HCT116 (cell line): Measurements from ENCODE around the gene ADD1. TPM values are rescaled to one million over a fixed set of nuclear protein-coding genes. Genes with fewer than 3 reads are reported as not detected.

Experiments used
- ATAC-seq: fragments of 200-7000 bp; cut with Tn5 transposase; 2 replicates; pipeline ENCODE4 v1.9.1; 2020; ENCODE audit warnings: mild to moderate bottlenecking, moderate library complexity
- BruUV-seq: library from RNA; stranded (reverse); fragments of 400-500 nt; replicated peaks from 2 replicates; lab custom pipeline; 2021; lab: Mats Ljungman, UMichigan
- CTCF ChIA-PET: fragments of 300-600 bp; sonication (Branson Sonifier 250); formaldehyde crosslinking; loops from one replicate; lab custom pipeline; 2021; ENCODE audit warnings: antibody characterized with exemption; lab: Charles Lee
- POLR2A ChIA-PET: fragments of 300-600, 350-600 bp; sonication (Branson Sonifier 250); formaldehyde crosslinking; loops from one replicate; lab custom pipeline; 2021; ENCODE audit warnings: antibody characterized with exemption; lab: Charles Lee
- RAD21 ChIA-PET, 2 experiments: fragments of 300-600 bp; sonication (Branson Sonifier 250); formaldehyde crosslinking; loops; one replicate each; lab custom pipeline; 2023; ENCODE audit warnings: low total read pairs in 2 of 2; ENCODE audit not compliant: uncharacterized antibody in 2 of 2, unreplicated experiment in 2 of 2, low non-redundant PET in 1 of 2; lab: Charles Lee
- DNase-seq: peaks from one replicate; pipeline ENCODE4 v3.0.0-alpha.2; 2010; ENCODE audit warnings: low read depth, low spot score
- H2AFZ ChIP-seq: fragments of 200-600 bp; shearing (Covaris generic), sonication (generic); 2 replicates; pipeline ENCODE4 v1.6.1; 2017; ENCODE audit warnings: low read depth, mixed run types, mixed read lengths, antibody characterized with exemption, low read length; ENCODE audit not compliant: poor library complexity, severe bottlenecking
- H3K27ac ChIP-seq: 2 replicates; pipeline ENCODE4 v1.5.1; 2012; ENCODE audit warnings: low read depth, low read length
- H3K27me3 ChIP-seq: fragments of 200-600 bp; sonication (generic); 2 replicates; pipeline ENCODE4 v1.6.1; 2016; ENCODE audit warnings: mixed run types, low read length, mixed read lengths; ENCODE audit not compliant: insufficient read depth
- H3K36me3 ChIP-seq, 2 experiments: fragments of 200-500 bp in 1 of 2; fragments of 200-600 bp in 1 of 2; sonication (Bioruptor generic) in 1 of 2; sonication (generic) in 1 of 2; 2 replicates each; pipeline versions ENCODE4 v1.5.1 to v1.6.1; 2014 to 2016; ENCODE audit warnings: low read length in 2 of 2, inconsistent platforms in 1 of 2, mixed read lengths in 1 of 2, mixed run types in 1 of 2; ENCODE audit not compliant: insufficient read depth in 2 of 2, control insufficient read depth in 1 of 2
- H3K4me1 ChIP-seq, 2 experiments: fragments of 200-600 bp in 1 of 2; sonication (generic) in 1 of 2; 2 replicates each; pipeline versions ENCODE4 v1.5.1 to v1.6.1; 2012 to 2017; ENCODE audit warnings: low read length in 2 of 2, inconsistent platforms in 1 of 2, mild to moderate bottlenecking in 1 of 2, mixed read lengths in 1 of 2, mixed run types in 1 of 2, moderate library complexity in 1 of 2; ENCODE audit not compliant: insufficient read depth in 2 of 2, control insufficient read depth in 1 of 2
- H3K4me2 ChIP-seq: fragments of 200-600 bp; sonication (generic); 2 replicates; pipeline ENCODE4 v1.6.1; 2017; ENCODE audit warnings: mixed run types, low read length, mixed read lengths
- H3K4me3 ChIP-seq, 2 experiments: fragments of 200-600 bp in 1 of 2; sonication (generic) in 1 of 2; replicated peaks in 1 of 2; 2 replicates each; pipeline ENCODE4 v1.5.1; 2011 to 2016; ENCODE audit warnings: low read length in 2 of 2, control low read depth in 1 of 2, low read depth in 1 of 2, mild to moderate bottlenecking in 1 of 2, mixed read lengths in 1 of 2, mixed run types in 1 of 2
- H3K79me2 ChIP-seq: fragments of 200-600 bp; sonication (generic); 2 replicates; pipeline ENCODE4 v1.6.1; 2017; ENCODE audit warnings: mild to moderate bottlenecking, mixed run types, low read length, moderate library complexity, mixed read lengths; ENCODE audit not compliant: insufficient read depth
- H3K9ac ChIP-seq: fragments of 200-600 bp; sonication (generic); 2 replicates; pipeline ENCODE4 v1.6.1; 2016; ENCODE audit warnings: low read length, mixed read lengths
- H3K9me2 ChIP-seq: fragments of 200-600 bp; sonication (generic), shearing (Covaris generic); 2 replicates; pipeline ENCODE4 v1.6.1; 2017; ENCODE audit warnings: mixed run types, mild to moderate bottlenecking, moderate library complexity; ENCODE audit not compliant: insufficient read depth
- H3K9me3 ChIP-seq, 2 experiments: fragments of 200-500 bp in 1 of 2; fragments of 200-600 bp in 1 of 2; sonication (Bioruptor generic) in 1 of 2; sonication (generic) in 1 of 2; 2 replicates each; pipeline ENCODE4 v1.6.1; 2014 to 2017; ENCODE audit warnings: low read length in 2 of 2, mixed read lengths in 2 of 2, inconsistent platforms in 1 of 2, low read depth in 1 of 2, mild to moderate bottlenecking in 1 of 2, mixed run types in 1 of 2, moderate library complexity in 1 of 2; ENCODE audit not compliant: control insufficient read depth in 1 of 2, insufficient read depth in 1 of 2
- H4K20me1 ChIP-seq: fragments of 200-600 bp; sonication (generic), shearing (Covaris generic); 2 replicates; pipeline ENCODE4 v1.6.1; 2017; ENCODE audit warnings: mixed run types, mild to moderate bottlenecking, moderate library complexity; ENCODE audit not compliant: insufficient read depth
- CBX3 ChIP-seq: IDR thresholded peaks from 2 replicates; pipeline ENCODE4 v1.6.1; 2012; ENCODE audit warnings: low read depth
- CTCF ChIP-seq, 3 experiments: fragments of 200-600 bp in 1 of 3; sonication (generic) in 1 of 3; IDR thresholded peaks in 2 of 3; conservative IDR thresholded peaks in 1 of 3; 2 replicates each; pipeline ENCODE4 v1.5.1; 2012 to 2017; ENCODE audit warnings: low read depth in 2 of 3, low read length in 2 of 3, antibody characterized with exemption in 1 of 3, borderline replicate concordance in 1 of 3, control low read depth in 1 of 3, mild to moderate bottlenecking in 1 of 3, mixed read lengths in 1 of 3, mixed run types in 1 of 3, moderate library complexity in 1 of 3; ENCODE audit not compliant: insufficient read depth in 1 of 3
- EGR1 ChIP-seq: IDR thresholded peaks from 2 replicates; pipeline ENCODE4 v1.6.1; 2012; ENCODE audit warnings: low read depth
- ELF1 ChIP-seq: IDR thresholded peaks from 2 replicates; pipeline ENCODE4 v1.6.1; 2012; ENCODE audit warnings: low read depth, borderline replicate concordance
- EZH2 ChIP-seq: fragments of 200-600 bp; sonication (generic); IDR thresholded peaks from 2 replicates; pipeline ENCODE4 v1.6.1; 2017; ENCODE audit warnings: antibody characterized with exemption, mixed run types
- FOSL1 ChIP-seq: IDR thresholded peaks from 2 replicates; pipeline ENCODE4 v1.6.1; 2012; ENCODE audit warnings: low read depth
- JUND ChIP-seq: IDR thresholded peaks from 2 replicates; pipeline ENCODE4 v1.6.1; 2012
- POLR2A ChIP-seq: IDR thresholded peaks from 2 replicates; pipeline ENCODE4 v1.7.0; 2011; ENCODE audit warnings: borderline replicate concordance; ENCODE audit not compliant: insufficient read depth, insufficient read length; ENCODE audit errors: extremely low read depth
- RAD21 ChIP-seq: IDR thresholded peaks from 2 replicates; pipeline ENCODE4 v1.6.1; 2012; ENCODE audit warnings: low read depth, mild to moderate bottlenecking
- SIN3A ChIP-seq: IDR thresholded peaks from 2 replicates; pipeline ENCODE4 v1.6.1; 2012; ENCODE audit warnings: low read depth
- SRF ChIP-seq: IDR thresholded peaks from 2 replicates; pipeline ENCODE4 v1.6.1; 2012; ENCODE audit warnings: low read depth
- TCF7L2 ChIP-seq: IDR thresholded peaks from 2 replicates; pipeline ENCODE4 v1.7.0; 2011; ENCODE audit warnings: borderline replicate concordance, inconsistent platforms; ENCODE audit not compliant: insufficient read depth, insufficient read length; ENCODE audit errors: extremely low read depth
- YY1 ChIP-seq: IDR thresholded peaks from 2 replicates; pipeline ENCODE4 v1.6.1; 2011; ENCODE audit warnings: low read length, low read depth, moderate library complexity, mild to moderate bottlenecking; ENCODE audit not compliant: insufficient replicate concordance; ENCODE audit errors: extremely low read depth
- ZBTB33 ChIP-seq: IDR thresholded peaks from 2 replicates; pipeline ENCODE4 v1.6.1; 2011; ENCODE audit warnings: mild to moderate bottlenecking, low read length, moderate library complexity; ENCODE audit not compliant: insufficient replicate concordance; ENCODE audit errors: extremely low read depth
- ZFX ChIP-seq: fragments of 450-650 bp; IDR thresholded peaks from 2 replicates; pipeline ENCODE4 v1.6.1; 2017
- ZNF274 ChIP-seq: fragments of 200-500 bp; sonication (Bioruptor generic); IDR thresholded peaks from 2 replicates; pipeline ENCODE4 v1.6.1; 2014; ENCODE audit warnings: mild to moderate bottlenecking, low read depth, low read length, inconsistent platforms
- intact Hi-C: fragments of 100-400 bp; cut with micrococcal nuclease; formaldehyde crosslinking; loops from 2 replicates; pipeline ENCODE4 v1.10.0; 2022
- total RNA-seq: library from RNA; stranded (reverse); gene quantifications from one replicate; pipeline ENCODE4 v1.2.1, GENCODE V29; 2021; ENCODE audit not compliant: unreplicated experiment
- TF ChIP-seq, protein P1 (sequence below): IDR thresholded peaks from 2 replicates; pipeline ENCODE4 v1.6.1; 2012
- TF ChIP-seq, protein P2 (sequence below): IDR thresholded peaks from 2 replicates; pipeline ENCODE4 v1.6.1; 2012; ENCODE audit warnings: low read depth

Gene ADD1
- total RNA-seq, 1 experiment from 2014 or later = 139 TPM

- no peak for ATAC-seq
- POLR2A ChIA-PET = no interaction called here
- Histone ChIP-seq H3K79me2 (peaks cover 68% of the 10 kb centered on the region), H3K4me2 (no peak overlapping the region), H3K36me3 (no peaks in the 10 kb centered on the region), H3K4me3 (no peak overlapping the region)
- intact Hi-C loops = no loop called here
- TF ChIP-seq, protein P1, sequence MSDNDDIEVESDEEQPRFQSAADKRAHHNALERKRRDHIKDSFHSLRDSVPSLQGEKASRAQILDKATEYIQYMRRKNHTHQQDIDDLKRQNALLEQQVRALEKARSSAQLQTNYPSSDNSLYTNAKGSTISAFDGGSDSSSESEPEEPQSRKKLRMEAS = no peak
- no peak for TF ChIP-seq ZNF274
- TF ChIP-seq ZBTB33 = no peak
- no peak for TF ChIP-seq TCF7L2
- no peak for TF ChIP-seq CBX3
- TF ChIP-seq EZH2 = no peak
- no peak for TF ChIP-seq SRF
- TF ChIP-seq YY1 = no peak
- TF ChIP-seq EGR1 = no peak
- no peak for TF ChIP-seq JUND
- no peak for TF ChIP-seq ZFX
- no peak for TF ChIP-seq FOSL1
- TF ChIP-seq, protein P2, sequence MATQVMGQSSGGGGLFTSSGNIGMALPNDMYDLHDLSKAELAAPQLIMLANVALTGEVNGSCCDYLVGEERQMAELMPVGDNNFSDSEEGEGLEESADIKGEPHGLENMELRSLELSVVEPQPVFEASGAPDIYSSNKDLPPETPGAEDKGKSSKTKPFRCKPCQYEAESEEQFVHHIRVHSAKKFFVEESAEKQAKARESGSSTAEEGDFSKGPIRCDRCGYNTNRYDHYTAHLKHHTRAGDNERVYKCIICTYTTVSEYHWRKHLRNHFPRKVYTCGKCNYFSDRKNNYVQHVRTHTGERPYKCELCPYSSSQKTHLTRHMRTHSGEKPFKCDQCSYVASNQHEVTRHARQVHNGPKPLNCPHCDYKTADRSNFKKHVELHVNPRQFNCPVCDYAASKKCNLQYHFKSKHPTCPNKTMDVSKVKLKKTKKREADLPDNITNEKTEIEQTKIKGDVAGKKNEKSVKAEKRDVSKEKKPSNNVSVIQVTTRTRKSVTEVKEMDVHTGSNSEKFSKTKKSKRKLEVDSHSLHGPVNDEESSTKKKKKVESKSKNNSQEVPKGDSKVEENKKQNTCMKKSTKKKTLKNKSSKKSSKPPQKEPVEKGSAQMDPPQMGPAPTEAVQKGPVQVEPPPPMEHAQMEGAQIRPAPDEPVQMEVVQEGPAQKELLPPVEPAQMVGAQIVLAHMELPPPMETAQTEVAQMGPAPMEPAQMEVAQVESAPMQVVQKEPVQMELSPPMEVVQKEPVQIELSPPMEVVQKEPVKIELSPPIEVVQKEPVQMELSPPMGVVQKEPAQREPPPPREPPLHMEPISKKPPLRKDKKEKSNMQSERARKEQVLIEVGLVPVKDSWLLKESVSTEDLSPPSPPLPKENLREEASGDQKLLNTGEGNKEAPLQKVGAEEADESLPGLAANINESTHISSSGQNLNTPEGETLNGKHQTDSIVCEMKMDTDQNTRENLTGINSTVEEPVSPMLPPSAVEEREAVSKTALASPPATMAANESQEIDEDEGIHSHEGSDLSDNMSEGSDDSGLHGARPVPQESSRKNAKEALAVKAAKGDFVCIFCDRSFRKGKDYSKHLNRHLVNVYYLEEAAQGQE = no peak
- TF ChIP-seq ELF1 = no peak
- no peak for TF ChIP-seq RAD21
- no peak for TF ChIP-seq POLR2A
- TF ChIP-seq CTCF (IDR thresholded peaks at IDR 0.05 in 2 of 3, conservative IDR thresholded peaks at IDR 0.05 in 1 of 3; ENCODE audit: borderline replicate concordance in 1 of 3, insufficient read depth in 1 of 3, low read depth in 2 of 3, low read length in 2 of 3) = no peak
- no peak for TF ChIP-seq SIN3A
- TF ChIP-seq, all 23 proteins: peak for 0
- H3K27me3 ChIP-seq = no peaks in the 10 kb centered on the region
- no peaks in the 10 kb centered on the region for H3K9me2 ChIP-seq
- H3K4me1 ChIP-seq = peaks cover 0 to 8% of the 10 kb centered on the region in 2 experiments; a peak in 2 of 4 replicates
- no peak overlapping the region for H2AFZ ChIP-seq
- ChIA-PET CTCF (no interaction called here), RAD21 (no interaction called here)
- no TSS peak for BruUV-seq
- no peak overlapping the region for H3K27ac ChIP-seq
- H3K9ac ChIP-seq = no peak overlapping the region
- no peaks in the 10 kb centered on the region for H3K9me3 ChIP-seq
- DNase-seq = no peak
- no peaks in the 10 kb centered on the region; the same call in 1 of the 2 replicates for H4K20me1 ChIP-seq
These were observed 29.7 kb downstream of the ADD1 start for GRCh38 chr4:2873329-2873728.
